CD8-positive, alpha-beta memory T cell (primary cell): Measurements from ENCODE around the gene CERK. TPM values are rescaled to one million over a fixed set of nuclear protein-coding genes. Genes with fewer than 3 reads are reported as not detected.
A peak's percentile ranks its signal among the peaks of the same experiment; 100 is the strongest.

Source experiments
- CTCF ChIA-PET: fragments of 350-600 bp; sonication (Branson Sonifier 250); formaldehyde crosslinking; loops from one replicate; lab custom pipeline; 2021; ENCODE audit warnings: antibody characterized with exemption; lab: Charles Lee
- POLR2A ChIA-PET: fragments of 350-600 bp; sonication (Branson Sonifier 250); formaldehyde crosslinking; loops from one replicate; lab custom pipeline; 2021; ENCODE audit warnings: antibody characterized with exemption; lab: Charles Lee
- DNase-seq, 5 donors: peaks; one replicate each; pipeline versions ENCODE4 v3.0.0 to v3.0.0-alpha.2; 2020 to 2022; ENCODE audit warnings: mixed read lengths in 1 of 5
- H3K27ac ChIP-seq: one replicate; pipeline ENCODE4 v1.7.0; 2013; ENCODE audit warnings: low read depth, mild to moderate bottlenecking, low read length, moderate library complexity
- H3K27me3 ChIP-seq: 2 replicates; pipeline ENCODE4 v1.7.0; 2013; ENCODE audit warnings: low read length, mild to moderate bottlenecking; ENCODE audit not compliant: insufficient read depth, poor library complexity, severe bottlenecking
- H3K36me3 ChIP-seq: 2 replicates; pipeline ENCODE4 v1.7.0; 2013; ENCODE audit warnings: mild to moderate bottlenecking, low read length, moderate library complexity; ENCODE audit not compliant: insufficient read depth
- H3K4me1 ChIP-seq: 2 replicates; pipeline ENCODE4 v1.7.0; 2013; ENCODE audit warnings: mild to moderate bottlenecking, low read length, moderate library complexity; ENCODE audit not compliant: insufficient read depth
- H3K4me3 ChIP-seq: 2 replicates; pipeline ENCODE4 v1.7.0; 2013; ENCODE audit warnings: mild to moderate bottlenecking, low read length
- H3K9me3 ChIP-seq: 2 replicates; pipeline ENCODE4 v1.7.0; 2013; ENCODE audit warnings: mild to moderate bottlenecking, low read length
- H3K27ac Mint-ChIP-seq, 8 donors: one replicate each; pipeline ENCODE4 v1.8.0; 2020 to 2021; ENCODE audit warnings: mixed read lengths in 8 of 8, mild to moderate bottlenecking in 6 of 8, inconsistent platforms in 3 of 8, moderate library complexity in 3 of 8
- H3K27me3 Mint-ChIP-seq, 2 donors: one replicate each; pipeline ENCODE4 v1.8.0; 2020 to 2021; ENCODE audit warnings: mixed read lengths in 2 of 2, mild to moderate bottlenecking in 1 of 2, moderate library complexity in 1 of 2
- H3K36me3 Mint-ChIP-seq, 3 donors: one replicate each; pipeline ENCODE4 v1.8.0; 2020 to 2021; ENCODE audit warnings: mixed read lengths in 3 of 3, inconsistent platforms in 1 of 3, mild to moderate bottlenecking in 1 of 3
- H3K4me1 Mint-ChIP-seq, 3 donors: one replicate each; pipeline ENCODE4 v1.8.0; 2020 to 2021; ENCODE audit warnings: mixed read lengths in 3 of 3, inconsistent platforms in 1 of 3, mild to moderate bottlenecking in 1 of 3
- H3K4me3 Mint-ChIP-seq, 7 donors: one replicate each; pipeline ENCODE4 v1.8.0; 2020 to 2021; ENCODE audit warnings: mixed read lengths in 7 of 7, mild to moderate bottlenecking in 6 of 7, moderate library complexity in 4 of 7, inconsistent platforms in 2 of 7
- H3K9me3 Mint-ChIP-seq, 5 donors: one replicate each; pipeline ENCODE4 v1.8.0; 2020 to 2022; ENCODE audit warnings: mixed read lengths in 5 of 5, mild to moderate bottlenecking in 3 of 5, moderate library complexity in 2 of 5, inconsistent platforms in 1 of 5
- polyA plus RNA-seq: library from polyadenylated mRNA; unstranded; fragments of 300-500 nt; fragmentation: Illumina TruSeq; gene quantifications from one replicate; pipeline ENCODE4 v1.2.3, GENCODE V29; 2021
- total RNA-seq, 2 experiments: library from RNA; stranded (reverse); gene quantifications; one replicate each; pipeline ENCODE4 v1.2.3, GENCODE V29; 2021

The CERK gene
- total and polyA plus RNA-seq, 3 experiments from 2014 or later: 64.3 to 108 (median 64.5) TPM

DNA sequence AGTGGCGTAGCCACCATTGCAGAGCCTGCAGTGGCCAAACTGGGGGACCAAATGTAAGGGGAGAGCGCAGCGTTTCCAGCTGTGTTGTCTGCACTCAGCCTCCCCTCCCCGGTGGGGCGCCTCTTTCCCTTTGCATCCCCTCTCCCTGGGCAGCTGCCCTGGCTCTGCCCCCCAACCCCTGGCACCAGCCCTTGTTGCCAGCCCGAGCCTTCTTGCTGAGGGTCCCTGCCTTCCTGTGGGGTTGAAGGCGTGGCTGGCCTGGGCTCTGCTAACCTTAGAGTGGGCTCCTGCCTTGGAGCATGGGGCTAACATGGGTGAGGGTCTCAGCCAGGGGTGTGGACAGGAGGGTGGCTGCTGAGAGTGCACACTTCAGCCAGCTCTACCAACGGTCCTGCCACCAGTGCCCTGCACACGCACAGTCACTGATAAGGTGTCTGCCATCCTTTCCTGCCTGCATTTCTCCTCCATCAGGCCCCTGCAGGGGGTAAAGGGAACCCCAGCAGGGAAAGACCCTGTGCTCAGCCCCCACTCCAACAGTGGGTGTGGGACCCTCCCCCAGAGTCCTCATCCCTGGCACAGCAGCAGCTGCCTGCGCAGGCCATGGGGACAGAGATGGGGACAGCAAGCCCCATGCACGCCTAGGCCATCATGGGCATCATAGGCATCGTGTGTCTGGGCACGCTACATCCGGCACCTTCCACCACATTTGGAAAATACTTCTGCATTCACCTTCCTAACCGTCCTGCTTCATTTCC lies 43.5 kb downstream of the CERK start:
- H3K4me1 Mint-ChIP-seq: no peaks in the 10 kb centered on the region
- no peaks in the 10 kb centered on the region for H3K9me3 Mint-ChIP-seq
- H3K27ac Mint-ChIP-seq: peak overlapping the region in 4 of 8 donors; percentile 40 to 84 (median 54)
- Histone ChIP-seq H3K9me3 (no peaks in the 10 kb centered on the region), H3K27ac (no peak overlapping the region), H3K4me1 (no peaks in the 10 kb centered on the region), H3K36me3 (peaks cover 69% of the 10 kb centered on the region), H3K4me3 (no peak overlapping the region), H3K27me3 (no peaks in the 10 kb centered on the region)
- no peak overlapping the region for H3K4me3 Mint-ChIP-seq
- peaks cover under 1 to 94% (median 11%) of the 10 kb centered on the region in 3 donors for H3K36me3 Mint-ChIP-seq
- H3K27me3 Mint-ChIP-seq: no peaks in the 10 kb centered on the region
- CTCF ChIA-PET: interaction anchor here (1.3 kb wide), 1 partner anchor 108 kb away, joined by 4 read pairs; no protein-coding TSS in a partner anchor
- no peak for DNase-seq
- POLR2A ChIA-PET: no interaction called here

DNA sequence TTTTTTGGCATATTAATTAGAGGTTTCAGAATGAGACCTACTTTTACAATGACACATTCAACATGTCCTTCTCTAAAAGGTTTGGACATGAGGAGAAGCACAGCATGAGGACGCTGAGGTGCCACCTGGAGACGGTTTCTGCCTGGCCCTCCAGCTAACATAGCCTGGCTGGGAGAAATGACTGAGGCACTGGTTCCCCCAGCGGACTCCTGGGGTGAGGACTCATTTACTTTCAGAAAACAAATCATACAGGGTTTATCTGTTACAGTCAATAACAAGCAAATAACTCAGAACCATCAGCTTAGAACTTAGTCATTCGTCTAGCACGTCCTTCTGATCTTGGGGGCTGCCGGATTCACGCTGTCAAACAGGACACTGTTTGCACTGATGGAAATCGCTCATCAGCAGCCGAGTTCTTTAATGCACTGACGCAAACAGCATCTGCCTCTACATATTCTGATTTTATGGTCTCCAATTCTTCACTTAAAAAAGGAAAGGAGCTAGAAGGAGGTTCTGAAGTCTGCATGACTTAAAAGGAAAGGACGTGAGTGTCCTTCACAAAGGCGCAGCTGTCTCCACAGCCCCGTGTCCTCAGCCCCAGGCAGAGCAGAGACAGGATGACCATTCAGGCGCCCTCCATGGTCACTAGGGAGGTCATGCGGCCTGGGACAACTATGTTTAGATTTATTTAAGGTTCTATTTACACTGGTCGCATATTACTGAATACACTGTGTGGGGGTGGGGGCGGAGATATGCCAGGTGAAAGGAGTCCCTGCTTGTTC lies 44.2 kb downstream of the CERK start:
- no peak overlapping the region for H3K27ac ChIP-seq
- peaks cover 62% of the 10 kb centered on the region for H3K36me3 ChIP-seq
- no peaks in the 10 kb centered on the region for H3K4me1 ChIP-seq
- CTCF ChIA-PET: interaction anchor here (1.3 kb wide), 1 partner anchor 109 kb away, joined by 4 read pairs; no protein-coding TSS in a partner anchor
- Mint-ChIP-seq H3K27ac (peak overlapping the region in 4 of 8 donors; percentile 29 to 52 (median 36)), H3K9me3 (no peaks in the 10 kb centered on the region), H3K27me3 (no peaks in the 10 kb centered on the region), H3K4me1 (no peaks in the 10 kb centered on the region), H3K4me3 (no peak overlapping the region), H3K36me3 (peaks cover 6 to 94% (median 7%) of the 10 kb centered on the region in 3 donors)
- H3K27me3 ChIP-seq: no peaks in the 10 kb centered on the region
- no peaks in the 10 kb centered on the region for H3K9me3 ChIP-seq
- H3K4me3 ChIP-seq: no peak overlapping the region
- no peak for DNase-seq
- POLR2A ChIA-PET: no interaction called here

DNA sequence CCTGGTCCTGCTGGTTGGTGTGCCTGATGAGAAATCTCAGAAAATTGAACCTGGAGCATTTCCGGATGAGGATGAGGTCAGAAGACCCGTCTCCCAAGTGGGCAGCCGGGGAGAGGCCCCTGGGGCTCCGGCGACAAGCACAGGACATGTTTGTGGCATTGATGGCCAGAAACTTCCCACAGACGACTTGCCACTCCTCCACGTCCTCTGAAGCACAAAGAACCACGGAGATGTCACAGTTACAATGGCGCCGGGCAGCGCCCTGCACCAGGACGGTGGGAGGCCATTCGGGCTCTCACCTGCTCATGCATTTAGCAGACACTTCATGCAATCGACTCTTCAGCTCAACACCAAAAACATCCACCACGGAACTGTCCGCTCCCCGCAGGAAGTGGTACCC lies 46.5 kb downstream of the CERK start:
- Histone ChIP-seq H3K36me3 (peaks cover 60% of the 10 kb centered on the region), H3K27ac (no peak overlapping the region), H3K9me3 (no peaks in the 10 kb centered on the region), H3K27me3 (no peaks in the 10 kb centered on the region), H3K4me3 (no peak overlapping the region), H3K4me1 (no peaks in the 10 kb centered on the region)
- peaks cover 6 to 90% (median 7%) of the 10 kb centered on the region in 3 donors for H3K36me3 Mint-ChIP-seq
- no peak overlapping the region for H3K4me3 Mint-ChIP-seq
- ChIA-PET CTCF (interaction anchor here (1.2 kb wide), 1 partner anchor 10 kb away, joined by 3 read pairs; no protein-coding TSS in a partner anchor), POLR2A (no interaction called here)
- no peak for DNase-seq
- no peaks in the 10 kb centered on the region for H3K9me3 Mint-ChIP-seq
- peak overlapping the region in 1 of 8 donors; percentile 39 for H3K27ac Mint-ChIP-seq
- H3K27me3 Mint-ChIP-seq: no peaks in the 10 kb centered on the region
- H3K4me1 Mint-ChIP-seq: no peaks in the 10 kb centered on the region

DNA sequence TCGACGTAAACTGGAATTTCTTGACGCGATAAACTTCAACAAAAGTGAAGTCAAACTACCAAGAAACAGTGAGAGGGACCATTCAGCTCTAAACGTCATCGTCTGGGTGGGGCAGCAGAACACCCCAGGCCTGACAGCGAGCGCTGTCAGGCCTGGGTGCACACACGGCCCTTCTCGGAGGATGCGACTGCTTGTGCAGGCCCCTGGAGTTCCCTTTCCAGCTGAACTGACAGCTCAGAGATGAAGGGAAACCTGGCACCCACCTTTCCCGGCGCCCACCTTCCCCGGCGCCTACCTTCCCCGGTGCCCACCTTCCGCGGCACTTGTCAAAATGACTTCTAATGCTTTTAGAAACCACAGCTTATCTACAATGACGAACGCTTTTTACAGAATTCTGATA lies 47.9 kb downstream of the CERK start:
- Histone ChIP-seq H3K27ac (no peak overlapping the region), H3K4me1 (peaks cover 7% of the 10 kb centered on the region), H3K36me3 (peaks cover 56% of the 10 kb centered on the region), H3K9me3 (no peaks in the 10 kb centered on the region), H3K27me3 (no peaks in the 10 kb centered on the region), H3K4me3 (no peak overlapping the region)
- no peak for DNase-seq
- POLR2A ChIA-PET: no interaction called here
- Mint-ChIP-seq H3K27ac (peak overlapping the region in 1 of 8 donors; percentile 17), H3K4me3 (no peak overlapping the region), H3K4me1 (peaks cover 5 to 9% (median 6%) of the 10 kb centered on the region in 3 donors), H3K9me3 (no peaks in the 10 kb centered on the region), H3K27me3 (no peaks in the 10 kb centered on the region), H3K36me3 (peaks cover 6 to 91% (median 11%) of the 10 kb centered on the region in 3 donors)
- CTCF ChIA-PET: no interaction called here

DNA sequence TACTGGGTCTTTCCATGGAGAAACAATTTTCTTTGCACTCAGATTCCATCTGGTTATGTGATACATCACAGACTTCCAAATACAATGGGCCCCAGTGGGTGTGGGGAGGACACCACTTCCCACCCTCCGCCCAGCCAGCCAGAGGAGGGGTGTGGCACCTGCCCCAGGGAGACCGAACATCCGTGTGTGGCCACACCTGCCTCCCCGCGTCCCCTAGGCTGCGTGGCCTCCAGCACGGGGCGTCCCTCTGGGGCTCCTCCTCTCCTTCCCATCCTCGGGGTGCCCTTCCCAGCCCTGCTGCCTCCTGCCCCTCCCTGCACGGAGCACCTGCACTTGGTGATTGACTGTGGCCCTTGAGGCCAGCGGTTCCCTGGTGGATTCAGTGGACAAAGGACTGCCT lies 49.1 kb downstream of the CERK start:
- H3K36me3 ChIP-seq: peaks cover 47% of the 10 kb centered on the region
- ChIA-PET CTCF (no interaction called here), POLR2A (no interaction called here)
- H3K36me3 Mint-ChIP-seq: peaks cover 6 to 85% (median 11%) of the 10 kb centered on the region in 3 donors
- DNase-seq: no peak
- H3K4me1 ChIP-seq: peaks cover 10% of the 10 kb centered on the region
- H3K4me1 Mint-ChIP-seq: peaks cover 5 to 10% (median 6%) of the 10 kb centered on the region in 3 donors
- H3K27ac Mint-ChIP-seq: peak overlapping the region in 2 of 8 donors; percentile 7 to 65
- H3K4me3 Mint-ChIP-seq: no peak overlapping the region
- H3K27me3 ChIP-seq: no peaks in the 10 kb centered on the region
- no peak overlapping the region for H3K27ac ChIP-seq
- H3K9me3 Mint-ChIP-seq: no peaks in the 10 kb centered on the region
- H3K27me3 Mint-ChIP-seq: no peaks in the 10 kb centered on the region
- H3K9me3 ChIP-seq: no peaks in the 10 kb centered on the region
- no peak overlapping the region for H3K4me3 ChIP-seq

DNA sequence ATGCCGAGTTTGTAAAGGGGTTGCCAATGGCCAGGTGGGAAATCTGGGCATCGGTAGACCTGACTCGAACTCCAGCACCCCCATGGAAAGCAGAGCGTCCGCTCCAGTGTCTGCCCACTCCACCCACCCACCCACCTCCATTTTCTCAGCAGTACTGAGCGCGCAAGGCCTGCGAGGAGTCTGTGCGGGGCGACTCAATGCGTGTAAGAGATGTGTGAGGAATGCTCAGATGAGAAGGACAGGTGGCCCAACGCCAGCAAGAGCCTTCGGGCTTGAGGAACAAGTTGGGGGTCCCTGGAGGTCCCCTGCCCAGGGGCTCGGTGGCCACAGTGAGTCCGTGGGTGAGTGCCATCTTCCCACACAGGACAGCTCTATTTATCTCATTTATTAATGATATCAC lies 50.6 kb downstream of the CERK start:
- peaks cover 37% of the 10 kb centered on the region for H3K36me3 ChIP-seq
- no peak overlapping the region for H3K27ac ChIP-seq
- ChIA-PET CTCF (no interaction called here), POLR2A (no interaction called here)
- peaks cover 10% of the 10 kb centered on the region for H3K4me1 ChIP-seq
- no peak for DNase-seq
- Mint-ChIP-seq H3K4me1 (peaks cover 5 to 10% (median 6%) of the 10 kb centered on the region in 3 donors), H3K27me3 (no peaks in the 10 kb centered on the region), H3K9me3 (no peaks in the 10 kb centered on the region), H3K4me3 (no peak overlapping the region), H3K36me3 (peaks cover 6 to 71% (median 11%) of the 10 kb centered on the region in 3 donors), H3K27ac (peak overlapping the region in 2 of 8 donors; percentile 58 to 72)
- no peaks in the 10 kb centered on the region for H3K27me3 ChIP-seq
- no peaks in the 10 kb centered on the region for H3K9me3 ChIP-seq
- no peak overlapping the region for H3K4me3 ChIP-seq

DNA sequence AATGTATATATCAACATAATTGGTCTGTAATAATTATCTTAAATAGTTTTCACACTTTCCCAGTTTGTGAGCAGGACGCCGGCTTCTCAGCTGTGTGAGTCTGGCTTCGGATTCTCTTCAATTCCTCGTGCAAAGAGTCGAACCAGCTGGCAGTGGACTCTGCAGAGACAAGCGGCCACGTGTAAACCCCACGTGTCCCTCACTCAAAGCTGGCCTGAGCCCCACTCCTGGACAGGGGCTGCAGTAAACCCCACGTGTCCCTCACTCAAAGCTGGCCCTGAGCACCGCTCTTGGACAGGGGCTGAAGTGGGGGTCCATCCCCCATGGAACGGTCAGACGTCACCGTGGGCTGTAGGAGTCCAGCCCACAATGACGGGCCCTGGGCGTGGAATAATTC lies 51.0 kb downstream of the CERK start:
- peaks cover 37% of the 10 kb centered on the region for H3K36me3 ChIP-seq
- no peaks in the 10 kb centered on the region for H3K27me3 Mint-ChIP-seq
- no peaks in the 10 kb centered on the region for H3K9me3 ChIP-seq
- H3K4me3 Mint-ChIP-seq: no peak overlapping the region
- H3K9me3 Mint-ChIP-seq: no peaks in the 10 kb centered on the region
- CTCF ChIA-PET: no interaction called here
- peaks cover 6 to 71% (median 11%) of the 10 kb centered on the region in 3 donors for H3K36me3 Mint-ChIP-seq
- POLR2A ChIA-PET: no interaction called here
- DNase-seq: no peak
- H3K4me3 ChIP-seq: no peak overlapping the region
- peaks cover 5 to 10% (median 6%) of the 10 kb centered on the region in 3 donors for H3K4me1 Mint-ChIP-seq
- peaks cover 10% of the 10 kb centered on the region for H3K4me1 ChIP-seq
- H3K27ac Mint-ChIP-seq: peak overlapping the region in 1 of 8 donors; percentile 72
- no peaks in the 10 kb centered on the region for H3K27me3 ChIP-seq
- H3K27ac ChIP-seq: no peak overlapping the region
